ENCODE data around the gene RNU6-1.

- no peak for TF ChIP-seq POLR2A (IDR thresholded peaks at IDR 0.05; ENCODE audit: low read length)
- TF ChIP-seq GATA1 (IDR thresholded peaks at IDR 0.05; ENCODE audit: low read depth, low read length), result no peak
Observed at GRCh38 chr15:67838789-67839332, 984 bp downstream of the RNU6-1 start.
